Right renal cortex interstitium (tissue), 3 donors: ENCODE data around the gene NOSTRIN. TPM values are rescaled to one million over a fixed set of nuclear protein-coding genes. Genes with fewer than 3 reads are reported as not detected.
"Not testable (repeated sequence)": the region's sequence is repeated elsewhere in the genome, so short reads cannot be mapped to it uniquely, and the experiment has no call there.

Experiments used
- DNase-seq, 3 donors: peaks; one replicate each; pipeline ENCODE4 v3.0.0-alpha.2; 2013; ENCODE audit warnings: low read depth in 3 of 3, low spot score in 2 of 3
- polyA plus RNA-seq, 3 donors: library from polyadenylated mRNA; unstranded; fragments of 120-200 nt; gene quantifications; one replicate each; pipeline ENCODE4 v1.2.1, GENCODE V29; 2013; ENCODE audit not compliant: insufficient read length in 3 of 3

The NOSTRIN gene
- polyA plus RNA-seq, 3 donors, result 34.0 to 37.5 (median 37.4) TPM

DNA sequence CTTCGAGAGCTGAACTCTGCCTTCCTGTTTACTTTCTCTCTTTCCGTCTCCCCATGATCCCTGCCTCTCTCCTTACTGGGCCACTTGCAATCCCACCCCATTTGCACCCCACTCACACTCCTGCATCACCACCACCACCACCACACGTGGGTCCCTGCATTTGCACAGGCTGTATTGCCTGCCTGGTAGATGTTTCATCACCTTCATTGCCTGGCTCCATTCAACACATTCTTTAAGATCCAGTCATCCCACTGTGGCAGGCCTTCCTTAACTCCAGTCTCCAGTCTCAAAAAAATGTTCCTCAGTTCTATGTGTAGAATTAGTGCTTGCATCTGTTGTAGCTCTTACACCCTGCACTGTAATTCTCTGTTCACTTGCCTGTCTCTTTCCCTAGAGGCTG, 13.9 kb downstream of the NOSTRIN start:
- DNase-seq, result no peak

DNA sequence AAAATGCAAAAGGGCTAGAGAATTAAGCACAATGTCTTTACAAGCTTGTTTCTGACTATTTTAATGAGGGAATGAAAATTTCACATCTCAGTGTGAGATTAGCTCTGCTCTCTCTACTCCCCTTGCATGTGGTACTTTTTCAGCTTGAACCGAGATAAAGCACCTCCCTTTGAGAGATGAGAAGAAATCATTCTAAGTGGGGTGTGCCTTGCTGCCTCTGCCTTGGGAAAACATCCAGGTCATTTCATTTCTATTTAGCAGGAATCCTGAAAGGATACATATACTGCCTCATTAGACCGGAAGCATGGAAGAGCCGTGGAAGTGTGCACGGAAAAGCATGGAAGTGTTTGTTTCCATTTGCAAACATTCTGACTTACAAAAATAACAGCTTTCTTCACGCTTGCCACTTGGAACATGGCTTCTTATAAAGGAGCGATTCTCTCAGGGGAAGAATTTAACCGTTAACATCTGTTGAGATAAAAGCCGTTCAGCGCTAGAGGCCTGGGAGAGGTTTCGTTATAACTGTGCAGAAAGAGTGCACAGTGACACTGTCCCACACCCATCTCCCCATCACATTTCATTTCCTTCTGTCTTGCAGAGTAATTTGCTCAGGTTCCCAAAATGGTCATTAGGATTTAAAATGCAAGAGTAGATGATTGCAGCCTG, 16.7 kb downstream of the NOSTRIN start:
- no peak for DNase-seq

DNA sequence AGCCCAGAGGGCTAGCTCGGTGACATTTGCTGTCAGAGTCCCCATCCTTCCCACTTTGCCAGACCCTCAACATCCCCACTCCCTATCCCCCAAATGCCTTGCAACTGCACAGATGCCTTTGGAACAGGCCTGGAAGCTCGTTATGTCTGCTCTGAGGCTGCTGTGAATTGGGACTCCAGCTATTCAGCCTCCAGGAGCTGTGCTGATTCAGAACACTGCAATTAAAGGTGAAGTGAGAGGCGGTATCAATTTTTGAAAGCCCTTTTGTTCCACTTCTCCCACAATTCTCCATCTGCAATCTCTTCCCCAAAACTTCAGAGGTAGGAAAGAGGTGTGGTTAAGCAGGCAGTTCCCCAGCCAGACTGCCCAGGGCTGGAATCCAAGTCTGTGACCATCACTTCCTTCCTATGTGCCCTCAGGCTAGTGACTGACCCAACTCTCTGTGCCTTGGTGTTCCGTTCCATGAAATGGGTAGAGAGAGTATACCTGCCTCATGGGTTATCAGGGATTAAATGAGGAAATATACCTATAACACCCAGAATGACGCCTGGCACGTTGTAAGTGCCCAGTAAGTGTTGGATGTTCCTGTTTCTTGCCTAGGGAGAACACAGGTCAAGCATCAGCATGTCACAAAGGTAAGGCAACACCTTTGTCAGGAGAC, 17.5 kb downstream of the NOSTRIN start:
- no peak for DNase-seq

DNA sequence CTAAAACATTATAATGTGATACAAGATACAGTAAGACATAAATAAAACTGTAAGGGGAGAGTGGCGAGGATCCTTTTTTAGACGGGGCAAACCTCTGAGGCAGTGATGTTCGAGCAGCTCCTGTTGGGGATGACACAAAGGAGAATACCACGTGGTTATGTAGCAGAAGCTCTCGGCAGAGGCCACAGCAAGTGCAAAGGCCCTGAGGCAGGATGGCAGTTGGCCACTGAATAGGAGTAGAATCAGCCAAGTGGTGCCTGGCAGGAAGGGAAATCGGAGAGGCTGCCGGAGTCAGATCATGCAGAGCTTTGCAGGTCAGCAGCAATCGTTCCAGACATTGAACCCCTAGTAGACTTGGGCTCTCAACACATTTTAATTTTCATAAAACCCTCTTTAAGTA, 19.1 kb downstream of the NOSTRIN start:
- no peak for DNase-seq

DNA sequence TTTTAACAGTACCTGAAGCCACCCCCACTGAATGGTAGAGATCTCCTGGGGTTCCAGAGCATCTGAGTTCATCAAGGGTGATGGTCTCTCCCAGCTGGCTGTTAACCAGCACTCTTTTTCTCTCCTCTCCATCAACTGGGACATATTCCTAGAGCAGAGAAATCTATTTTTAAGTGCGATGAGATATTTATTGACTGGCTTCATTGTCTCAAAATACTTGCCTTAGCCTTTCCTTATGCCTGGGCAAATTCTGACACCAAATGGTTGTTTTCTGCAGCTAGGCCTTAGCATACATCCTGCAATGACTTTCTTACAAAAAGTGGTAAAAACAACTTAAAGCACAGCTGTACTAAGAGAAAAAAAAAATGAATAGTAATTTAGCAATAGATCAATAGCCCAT, 19.6 kb downstream of the NOSTRIN start:
- DNase-seq, result no peak

DNA sequence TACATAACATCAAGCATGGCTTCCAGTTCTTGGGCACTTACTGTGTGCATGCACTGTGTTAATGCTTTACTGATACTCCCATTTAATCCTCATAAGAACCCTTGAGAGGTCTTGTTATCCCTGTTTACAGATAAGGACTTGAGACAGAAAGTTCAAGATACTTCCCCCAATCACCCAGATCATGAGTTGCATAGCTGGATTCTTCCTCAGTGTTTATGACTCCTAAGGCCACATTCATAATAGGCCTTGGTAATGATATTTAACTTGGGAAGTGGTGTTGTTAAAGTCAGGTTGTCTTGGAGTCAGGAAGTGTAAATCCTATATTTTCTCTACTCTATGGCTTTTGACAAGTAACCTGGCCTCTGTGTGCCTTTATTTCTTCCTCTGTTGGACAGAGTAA, 22.7 kb downstream of the NOSTRIN start:
- DNase-seq, result no peak

DNA sequence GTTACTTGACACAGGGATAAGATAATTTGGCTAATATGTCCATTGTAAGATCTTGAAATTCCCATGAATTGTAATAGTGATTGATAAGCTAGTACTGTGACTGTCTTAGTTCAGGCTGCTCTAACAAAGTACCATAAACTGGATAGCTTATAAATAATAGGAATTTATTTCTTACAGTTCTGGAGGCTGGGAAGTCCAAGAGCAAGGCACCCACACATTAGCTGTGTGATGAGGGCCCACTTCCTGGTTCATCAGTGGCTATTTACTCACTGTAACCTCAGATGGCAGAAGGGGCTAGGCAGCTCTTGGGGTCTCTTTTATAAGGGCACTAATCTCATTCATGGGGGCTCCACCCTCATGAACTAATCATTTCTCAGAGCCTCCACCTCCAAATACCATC, 28.5 kb downstream of the NOSTRIN start:
- no peak for DNase-seq

DNA sequence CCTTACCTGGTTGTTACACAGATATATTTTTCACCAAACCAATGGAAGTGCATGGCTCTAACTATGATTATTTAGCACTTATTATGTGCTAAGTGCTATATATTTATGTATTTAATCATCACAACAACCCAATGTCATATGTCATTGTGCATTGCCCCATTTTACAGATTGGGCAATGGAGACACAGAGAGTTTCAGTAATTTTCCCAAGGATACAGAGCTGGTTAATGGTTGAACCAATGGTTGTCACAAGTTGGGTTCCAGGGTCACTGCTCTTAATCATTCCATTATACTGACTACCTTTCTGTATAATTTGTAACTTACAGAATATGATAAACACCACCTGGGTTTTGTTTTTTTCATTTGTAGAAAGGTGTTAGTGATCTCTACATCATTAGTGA, 29.2 kb downstream of the NOSTRIN start:
- no peak for DNase-seq

DNA sequence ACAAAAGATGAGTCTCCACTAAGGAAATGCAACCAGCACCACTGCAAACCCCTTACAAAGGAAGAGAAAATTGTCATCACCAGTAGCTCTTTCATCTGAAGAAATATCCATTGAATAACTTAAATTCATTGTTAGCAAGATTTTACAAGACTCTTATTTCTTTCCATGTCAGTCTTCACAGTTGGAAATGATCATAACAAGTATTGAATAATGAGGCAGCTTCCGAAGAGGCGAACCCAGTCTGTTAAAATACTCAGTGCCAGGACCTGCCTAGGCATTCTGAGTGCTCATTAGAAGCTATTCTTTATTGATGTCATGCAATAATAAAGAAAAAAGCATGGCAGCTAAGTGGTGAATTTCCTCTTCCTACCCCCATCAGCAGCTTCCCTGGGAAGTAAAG, 33.5 kb downstream of the NOSTRIN start:
- no peak for DNase-seq

DNA sequence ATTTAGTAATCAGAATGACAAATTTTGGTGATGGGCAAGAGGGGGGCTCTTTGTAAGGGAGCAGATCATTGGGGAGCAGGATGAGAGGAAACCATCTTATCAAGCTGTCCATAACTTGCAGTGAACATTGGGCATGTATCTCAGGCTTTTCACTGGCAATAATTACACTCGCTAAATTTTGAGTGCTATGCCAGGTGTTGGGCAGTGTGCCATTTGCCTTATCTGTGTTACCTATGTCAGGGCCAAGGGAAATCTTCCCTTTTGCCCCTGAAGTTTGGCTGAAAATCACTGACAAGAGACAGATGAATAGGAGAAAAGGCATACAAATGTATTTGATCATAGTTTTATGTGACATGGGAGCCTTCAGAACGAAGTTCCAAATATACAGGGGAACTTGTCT, 39.0 kb downstream of the NOSTRIN start:
- DNase-seq, result no peak

DNA sequence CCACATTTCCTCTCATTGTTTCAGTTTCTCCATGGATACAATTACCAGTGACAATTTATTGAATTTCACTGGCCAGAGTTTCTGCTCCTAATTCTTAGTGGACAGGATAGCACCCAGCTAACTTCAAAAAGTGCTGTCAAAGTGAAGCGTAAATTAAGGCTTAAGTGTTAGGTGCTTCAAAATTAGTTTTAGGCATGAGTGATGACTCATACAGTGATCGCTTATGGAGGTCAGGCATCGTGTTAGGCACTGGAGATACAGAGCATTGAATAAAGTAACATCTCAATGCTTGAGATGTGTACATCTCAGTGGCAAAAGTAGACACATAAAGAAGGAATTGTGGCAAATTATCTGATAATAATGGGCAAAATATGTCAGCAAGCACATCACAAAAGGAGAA, 40.8 kb downstream of the NOSTRIN start:
- DNase-seq, result no peak

DNA sequence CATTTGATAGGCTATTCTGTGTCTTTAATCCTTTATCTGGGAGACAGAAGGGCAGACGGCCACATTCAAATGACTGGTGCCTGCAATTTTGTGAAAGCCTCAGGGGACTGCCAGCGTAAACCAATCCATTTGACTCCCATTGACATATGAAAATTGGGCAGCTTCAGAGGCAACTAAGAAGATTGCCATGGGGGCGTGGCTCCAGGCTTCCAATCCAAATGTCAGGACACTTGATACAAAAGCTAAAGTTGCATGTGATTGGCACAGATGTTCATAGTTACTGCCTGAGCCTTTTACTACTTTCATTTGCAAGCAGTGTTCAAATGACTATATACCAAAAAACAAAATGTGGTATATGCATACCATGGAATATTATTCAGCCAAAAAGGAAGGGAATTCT, 45.8 kb downstream of the NOSTRIN start:
- no peak for DNase-seq

DNA sequence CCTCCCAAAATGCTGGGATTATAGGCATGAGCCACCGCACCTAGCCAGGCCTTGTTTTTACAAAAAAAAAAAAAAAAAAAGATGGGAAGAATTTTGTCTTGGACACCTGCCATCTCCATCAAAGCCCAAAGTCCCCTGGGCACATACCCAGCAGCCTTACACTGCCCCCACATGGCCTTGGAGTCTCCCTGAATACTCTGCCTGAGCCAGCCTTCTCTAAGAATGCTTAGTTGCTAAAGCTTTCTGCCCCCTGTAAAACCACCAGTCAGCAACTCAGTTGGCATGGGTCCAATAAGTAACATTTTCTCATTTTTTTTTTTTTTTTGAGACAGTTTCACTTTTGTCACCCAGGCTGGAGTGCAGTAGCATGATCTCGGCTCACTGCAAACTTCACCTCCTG, 47.2 kb downstream of the NOSTRIN start:
- DNase-seq, result peak in 1 of 3 donors; percentile 16

DNA sequence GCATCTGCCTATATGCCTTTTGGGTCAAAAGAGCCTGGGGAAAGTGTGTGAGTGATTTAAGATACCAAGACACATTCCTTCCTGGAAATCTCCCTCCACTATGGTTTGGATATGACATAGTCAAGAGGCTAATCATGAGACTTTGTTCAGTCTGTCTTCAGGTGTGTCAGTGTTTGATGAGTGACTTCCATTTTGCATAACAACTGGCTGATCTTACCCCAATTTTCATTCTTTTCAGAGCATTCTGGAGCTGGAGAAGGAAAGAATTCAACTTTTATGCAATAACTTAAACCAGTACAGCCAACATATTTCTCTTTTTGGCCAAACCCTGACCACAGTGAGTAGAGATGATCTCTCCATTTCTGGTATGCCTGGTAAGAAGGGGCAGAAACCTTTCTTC, 48.4 kb downstream of the NOSTRIN start:
- no peak for DNase-seq

DNA sequence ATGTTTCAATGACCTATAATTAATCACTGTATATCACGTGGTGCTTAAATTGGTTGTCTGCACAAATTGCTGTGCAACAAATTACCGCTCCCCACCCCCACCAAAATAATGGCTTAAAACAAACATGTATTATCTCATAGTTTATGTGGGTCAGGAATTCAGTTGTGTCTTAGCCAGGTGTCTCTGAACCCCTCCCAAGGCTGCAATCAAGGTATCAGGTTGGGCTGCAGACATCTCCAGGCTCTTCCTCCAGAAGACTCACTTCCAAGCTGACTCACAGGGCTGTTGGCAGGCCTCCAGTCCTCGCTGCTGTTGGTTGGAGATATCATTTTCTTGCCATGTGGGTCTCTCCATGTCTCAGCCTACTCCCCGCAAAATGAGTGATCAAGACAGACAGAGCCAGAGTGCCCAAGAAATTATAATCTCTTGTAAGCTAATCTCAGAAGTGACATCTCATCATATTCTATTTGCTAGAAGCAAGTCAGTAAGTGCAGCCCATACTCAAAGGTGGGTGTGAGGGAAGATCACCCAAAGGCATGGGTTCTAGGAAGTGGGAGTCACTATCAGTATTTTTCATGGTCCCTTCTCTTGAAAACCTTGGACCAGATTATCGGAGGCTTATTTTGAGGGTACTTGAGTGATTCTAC, 49.4 kb downstream of the NOSTRIN start:
- no peak for DNase-seq

DNA sequence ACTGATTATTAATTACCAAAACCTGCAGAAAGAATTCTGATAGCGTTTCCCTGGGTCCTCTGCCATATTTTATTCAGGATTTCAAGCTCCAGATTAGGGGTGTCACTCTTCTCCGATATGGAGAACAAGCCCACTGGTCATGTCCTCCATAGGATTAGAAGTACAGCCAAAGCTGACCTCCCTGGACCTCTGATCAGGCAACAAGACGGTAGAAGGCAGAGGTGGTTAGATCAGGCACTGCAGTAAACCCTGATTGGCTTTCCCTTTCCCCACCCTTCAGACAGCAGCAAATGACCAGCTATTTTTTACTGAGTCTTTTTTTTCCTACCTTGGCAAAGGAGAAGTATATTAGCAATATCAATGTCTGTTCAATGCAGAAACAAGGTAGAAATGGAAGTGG, 50.0 kb downstream of the NOSTRIN start:
- no peak for DNase-seq

DNA sequence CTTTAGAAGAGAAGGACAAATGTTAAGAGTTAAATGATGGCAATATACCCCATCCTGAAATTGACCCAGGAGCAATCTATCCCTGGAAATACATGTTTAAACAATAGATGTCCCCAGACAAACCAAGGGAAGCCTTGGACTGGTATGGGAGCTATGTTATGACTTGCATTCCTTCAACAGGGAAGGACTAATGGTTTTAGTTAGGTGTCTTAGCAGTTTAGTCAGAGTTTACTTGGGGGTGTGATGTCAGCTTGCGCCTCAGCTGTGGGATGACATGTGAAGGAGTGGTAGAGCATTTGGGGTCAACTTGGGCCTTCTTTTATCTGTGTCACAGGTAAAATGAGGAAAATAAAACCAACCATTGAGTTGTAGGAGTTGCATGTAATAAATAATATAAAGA, 51.0 kb downstream of the NOSTRIN start:
- DNase-seq, result no peak

DNA sequence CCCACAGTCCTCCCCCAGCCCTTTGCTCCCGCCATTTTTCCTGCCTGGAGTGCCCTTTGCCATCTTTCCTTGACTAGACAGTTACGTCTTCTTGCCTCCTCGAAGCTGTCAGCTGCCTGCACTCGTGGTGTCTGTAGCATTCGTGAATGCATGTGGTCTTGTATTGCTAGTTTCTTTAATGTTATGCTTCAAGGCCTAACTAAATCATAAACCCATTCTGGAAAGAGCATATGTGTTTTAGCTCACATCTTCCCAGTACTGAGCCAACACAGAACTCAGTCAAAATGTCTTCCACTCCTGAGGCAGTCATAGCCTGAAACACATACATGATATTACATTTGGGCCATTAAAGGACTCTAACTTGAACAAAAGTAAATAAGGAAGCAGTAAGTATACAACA, 52.2 kb downstream of the NOSTRIN start:
- no peak for DNase-seq

DNA sequence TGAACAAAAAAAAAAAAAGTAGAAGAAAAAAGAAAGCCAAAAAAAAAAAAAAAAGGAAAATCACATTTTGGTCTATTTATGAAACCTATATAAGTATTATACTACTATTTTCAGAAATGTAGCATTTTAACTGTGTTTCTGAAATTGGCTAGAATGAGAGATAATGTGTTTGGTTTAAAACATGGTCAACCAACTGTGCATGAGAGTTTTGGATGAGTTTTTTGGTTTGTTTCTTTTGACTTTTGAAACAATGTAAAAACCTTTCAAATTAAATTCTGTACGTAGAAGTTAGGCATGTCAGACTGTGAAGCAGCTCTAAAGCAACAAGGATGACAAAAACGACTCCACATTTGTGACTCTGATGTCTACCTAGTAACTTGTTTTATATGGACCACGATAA, 53.2 kb downstream of the NOSTRIN start:
- no peak for DNase-seq

DNA sequence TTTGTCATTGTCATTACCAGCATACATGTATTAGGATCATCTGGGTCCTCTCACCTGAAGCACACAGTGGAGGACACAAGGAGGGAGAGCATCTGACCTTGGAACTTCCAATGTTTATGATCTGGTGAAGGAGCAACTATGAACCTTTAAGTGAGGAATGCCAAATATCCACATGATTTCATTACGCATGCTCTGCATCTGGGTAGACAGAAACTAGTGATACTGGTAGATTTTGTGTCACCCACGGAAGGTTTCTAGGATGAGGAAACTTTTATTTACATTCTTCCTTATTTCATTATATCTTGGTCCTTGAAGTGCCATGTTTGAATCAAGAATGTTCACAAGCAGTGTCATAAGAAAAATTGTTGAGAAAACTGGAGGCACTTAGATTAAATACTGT, 55.7 kb downstream of the NOSTRIN start:
- no peak for DNase-seq

DNA sequence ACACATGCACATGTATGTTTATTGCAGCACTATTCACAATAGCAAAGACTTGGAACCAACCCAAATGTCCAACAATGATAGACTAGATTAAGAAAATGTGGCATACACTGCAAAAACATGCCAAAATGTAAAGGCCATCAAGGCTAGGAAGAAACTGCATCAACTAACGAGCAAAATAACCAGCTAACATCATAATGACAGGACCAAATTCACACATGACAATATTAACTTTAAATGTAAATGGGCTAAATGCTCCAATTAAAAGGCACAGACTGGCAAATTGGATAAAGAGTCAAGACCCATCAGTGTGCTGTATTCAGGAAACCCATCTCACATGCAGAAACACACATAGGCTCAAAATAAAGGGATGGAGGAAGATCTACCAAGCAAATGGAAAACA, 64.7 kb downstream of the NOSTRIN start:
- not testable (repeated sequence) for DNase-seq

DNA sequence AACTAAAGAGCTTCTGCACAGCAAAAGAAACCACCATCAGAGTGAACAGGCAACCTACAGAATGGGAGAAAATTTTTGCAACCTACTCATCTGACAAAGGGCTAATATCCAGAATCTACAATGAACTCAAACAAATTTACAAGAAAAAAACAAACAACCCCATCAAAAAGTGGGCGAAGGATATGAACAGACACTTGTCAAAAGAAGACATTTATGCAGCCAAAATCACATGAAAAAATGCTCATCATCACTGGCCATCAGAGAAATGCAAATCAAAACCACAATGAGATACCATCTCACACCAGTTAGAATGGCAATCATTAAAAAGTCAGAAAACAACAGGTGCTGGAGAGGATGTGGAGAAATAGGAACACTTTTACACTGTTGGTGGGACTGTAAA, 67.9 kb downstream of the NOSTRIN start:
- DNase-seq, result not testable (repeated sequence)
